Erythroblast (primary cell): ENCODE results near the gene CYTIP.

Experiments
- DNase-seq, 2 experiments: peaks; one replicate each; lab custom pipeline; 2025; lab: John Stamatoyannopoulos, UW
- GATA1 ChIP-seq: IDR thresholded peaks from 2 replicates; pipeline ENCODE4 v1.6.1; 2011; ENCODE audit warnings: low read depth, mild to moderate bottlenecking, control low read depth, low read length, moderate library complexity
- POLR2A ChIP-seq: IDR thresholded peaks from 2 replicates; pipeline ENCODE4 v1.6.1; 2011; ENCODE audit warnings: mild to moderate bottlenecking, low read length

The CYTIP gene

DNA sequence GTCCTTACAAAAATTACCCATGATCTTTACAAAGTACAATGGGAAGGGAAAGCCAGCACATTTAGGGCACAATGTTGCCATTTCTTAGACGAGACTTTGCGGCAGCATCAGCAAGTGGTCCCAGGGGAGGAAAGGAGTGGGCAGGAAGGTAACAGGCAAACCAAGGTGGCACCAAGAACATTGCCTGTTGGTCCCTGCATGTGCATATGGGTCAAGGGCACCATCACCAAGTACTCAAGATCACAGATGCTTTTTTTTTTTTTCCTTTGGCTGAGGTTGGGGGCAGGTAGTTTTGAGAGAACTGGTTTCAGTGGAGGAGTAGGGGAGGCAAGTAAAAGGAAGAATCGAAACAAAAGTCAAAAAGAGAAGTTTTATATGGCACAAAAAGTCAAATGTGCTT lies 752 bp upstream of the CYTIP start:
- TF ChIP-seq GATA1 (no peak), POLR2A (no peak)
- no peak for DNase-seq

- no peak for DNase-seq
Measured at GRCh38 chr2:157443090-157443489, 799 bp downstream of the CYTIP start.

GRCh38 chr2:157442636-157443035 lies 1.3 kb downstream of the CYTIP start:
- TF ChIP-seq GATA1 (no peak), POLR2A (no peak)
- no peak for DNase-seq

More at GRCh38 chr2:157443090-157443489, 799 bp downstream of the CYTIP start:
- TF ChIP-seq POLR2A (no peak), GATA1 (no peak)

DNA sequence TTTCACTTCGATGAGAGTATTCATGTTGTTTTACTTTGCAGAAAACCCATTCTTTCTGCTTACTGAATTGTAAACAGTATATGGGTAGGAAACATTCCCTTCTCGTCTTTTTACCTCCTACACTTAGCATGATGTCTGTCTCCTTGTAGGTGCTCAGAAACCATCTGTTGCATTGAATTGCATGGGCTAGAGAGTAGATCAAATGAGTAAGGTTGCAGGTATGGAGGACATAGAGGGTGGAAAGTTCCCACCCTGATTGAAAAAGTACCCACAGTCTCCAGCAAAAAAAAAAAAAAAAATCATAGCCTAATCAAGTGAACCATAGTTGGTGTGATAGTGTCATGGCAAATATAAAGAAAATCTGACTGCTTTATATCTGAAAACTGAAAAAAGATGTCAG lies 1.7 kb downstream of the CYTIP start:
- no peak for DNase-seq
- TF ChIP-seq POLR2A (no peak), GATA1 (no peak)

DNA sequence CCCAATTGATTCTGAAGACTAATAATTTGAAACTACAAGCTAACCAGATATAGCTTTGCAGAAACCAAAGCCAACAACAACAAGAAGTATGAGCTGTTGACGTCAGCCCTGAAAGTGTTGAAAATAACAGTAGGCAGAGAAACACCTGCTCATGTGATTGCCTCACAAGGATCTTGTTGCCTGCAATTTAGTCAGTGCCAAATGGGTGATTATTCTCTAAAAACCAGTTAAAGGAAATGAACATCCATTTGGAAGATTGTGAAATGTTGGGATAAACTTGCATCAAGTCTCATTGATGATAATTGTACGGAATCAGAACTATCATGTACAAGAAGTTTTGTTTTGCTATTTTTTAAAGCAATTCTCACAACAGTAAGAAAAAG lies 2.8 kb downstream of the CYTIP start:
- TF ChIP-seq GATA1: no peak
- no peak for TF ChIP-seq POLR2A
- no peak for DNase-seq

GRCh38 chr2:157440404-157441071 lies 3.4 kb downstream of the CYTIP start:
- TF ChIP-seq POLR2A (no peak), GATA1 (no peak)
- DNase-seq: no peak

GRCh38 chr2:157439824-157440186 lies 4.1 kb downstream of the CYTIP start:
- TF ChIP-seq POLR2A: no peak
- TF ChIP-seq GATA1: no peak
- DNase-seq: no peak

DNA sequence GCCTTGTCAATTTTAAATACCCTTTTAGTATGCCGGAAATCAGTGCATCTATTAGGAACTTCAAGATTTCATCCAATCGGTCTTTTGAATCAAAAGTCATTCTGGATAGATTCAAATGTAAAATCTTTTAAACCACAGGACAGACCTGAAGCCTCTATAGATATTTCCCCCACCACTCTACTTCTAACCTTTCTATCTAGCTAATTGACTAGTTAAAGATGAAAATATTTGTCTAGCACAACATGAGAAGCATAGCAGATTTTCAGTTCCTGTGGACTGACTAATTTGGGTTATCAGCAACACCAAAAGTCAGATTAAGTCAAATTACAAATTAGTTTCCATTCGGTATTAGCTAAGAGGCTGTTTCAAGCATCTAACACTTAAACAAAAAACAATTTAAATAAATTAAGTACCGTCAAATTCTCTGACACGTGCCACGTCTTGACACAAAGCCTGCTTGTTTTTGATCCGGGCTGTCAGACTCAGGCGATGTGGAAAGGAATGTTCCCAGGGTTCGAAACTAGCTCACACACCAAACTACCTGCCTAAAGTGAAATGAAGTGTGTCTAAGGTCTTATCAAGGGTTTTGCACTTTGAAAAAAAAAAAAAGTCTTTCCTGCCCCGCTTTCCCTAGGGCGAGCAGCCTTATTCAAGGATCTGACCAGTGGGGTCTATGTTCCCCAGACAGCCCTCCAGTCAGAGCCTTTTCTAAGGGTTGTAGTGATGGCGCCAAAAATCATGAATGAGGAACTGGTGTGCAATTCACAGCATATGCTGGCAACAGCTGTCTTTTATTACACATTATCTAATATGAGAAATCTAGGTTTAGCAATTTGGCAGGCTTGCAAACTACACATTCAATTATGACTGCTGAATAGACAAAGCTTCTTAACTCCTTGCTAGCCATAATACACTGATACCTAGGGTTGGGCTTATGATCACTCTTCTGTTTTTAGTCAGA lies 4.7 kb downstream of the CYTIP start:
- TF ChIP-seq POLR2A (no peak), GATA1 (no peak)
- DNase-seq: no peak

- DNase-seq: no peak
- TF ChIP-seq POLR2A (no peak), GATA1 (no peak)
Measured at GRCh38 chr2:157433394-157433793, 10.5 kb downstream of the CYTIP start.

GRCh38 chr2:157432475-157433106 lies 11.3 kb downstream of the CYTIP start:
- TF ChIP-seq GATA1: no peak
- TF ChIP-seq POLR2A: no peak
- DNase-seq: no peak

DNA sequence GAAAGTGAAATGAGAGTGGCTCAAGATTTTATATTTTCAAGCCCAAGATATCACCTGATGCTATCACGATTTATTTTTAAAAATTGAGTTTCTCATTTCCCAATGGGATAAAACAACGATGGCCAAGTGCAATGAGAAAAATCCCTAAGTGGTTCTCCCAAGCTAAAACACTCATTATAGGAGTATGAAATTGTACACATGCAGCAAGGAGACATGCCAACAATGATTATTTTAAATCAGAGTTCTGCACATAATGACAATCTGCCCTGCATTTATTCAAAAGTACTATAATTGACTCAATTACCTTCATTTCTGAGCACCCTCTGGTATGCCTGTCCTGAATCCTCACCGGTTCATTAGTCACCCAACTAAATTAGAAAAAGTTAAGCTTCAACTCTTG lies 12.7 kb downstream of the CYTIP start:
- TF ChIP-seq POLR2A: no peak
- no peak for TF ChIP-seq GATA1
- no peak for DNase-seq

- DNase-seq: no peak
- no peak for TF ChIP-seq POLR2A
- TF ChIP-seq GATA1: no peak
Measured at GRCh38 chr2:157428500-157429175, 15.3 kb downstream of the CYTIP start.

DNA sequence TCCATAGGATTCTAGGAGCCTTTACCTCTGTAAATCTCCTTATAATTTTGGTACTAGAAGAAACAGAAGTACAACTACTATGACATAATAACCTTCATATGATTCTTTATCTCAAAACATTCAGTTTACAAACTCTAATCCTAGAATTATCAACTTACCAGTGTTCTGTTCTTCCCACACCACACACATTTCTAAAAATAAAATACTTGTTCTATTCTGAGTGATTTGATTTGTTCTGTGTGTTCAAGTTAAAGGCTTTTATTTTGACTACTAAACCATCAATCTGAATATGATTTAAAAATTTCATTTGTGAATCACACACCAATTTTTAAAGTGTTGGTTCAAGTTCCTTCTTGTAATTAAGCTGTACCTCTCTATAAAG lies 16.0 kb downstream of the CYTIP start:
- no peak for DNase-seq
- TF ChIP-seq GATA1: no peak
- TF ChIP-seq POLR2A: no peak
